ENCODE measurements around the gene LDB3.

LDB3 gene

DNA sequence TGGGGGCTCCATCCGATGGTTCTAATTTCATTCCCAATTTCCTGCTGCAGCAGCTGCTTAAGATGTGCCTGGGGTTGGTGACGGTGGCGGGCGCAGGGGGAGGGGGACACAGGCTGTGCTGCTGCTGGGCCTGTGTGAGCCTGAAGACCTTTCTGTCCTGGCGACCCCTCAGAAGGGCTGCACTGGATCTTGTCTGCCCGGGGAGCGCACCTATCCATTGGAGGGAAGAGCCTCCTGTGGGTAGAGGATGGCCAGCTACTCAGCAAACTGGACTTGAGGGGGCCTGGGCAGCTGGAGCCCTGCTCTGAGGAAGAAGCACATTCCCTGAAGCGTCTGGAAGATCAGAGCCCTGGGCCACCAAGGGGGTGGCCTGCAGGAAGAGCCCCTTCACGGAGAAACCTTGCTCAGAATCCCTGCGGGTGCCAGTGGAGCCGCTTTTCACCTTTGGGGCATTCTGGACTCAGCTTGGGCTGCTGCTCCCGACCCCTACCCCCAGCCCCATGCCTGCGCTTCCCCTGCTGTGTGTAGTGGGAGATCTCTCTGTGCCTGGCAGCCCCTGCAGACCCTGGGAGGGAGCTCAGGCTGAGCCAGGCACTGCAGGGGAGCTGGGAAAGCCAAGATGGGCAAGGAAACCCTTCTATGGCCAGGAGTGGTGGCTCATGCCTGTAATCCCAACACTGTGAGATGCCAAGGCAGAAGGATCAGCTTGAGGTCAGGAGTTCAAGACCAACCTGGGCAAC is 17.8 kb downstream of the LDB3 start:
- DNase-seq (ENCODE audit: low spot score): no peak

DNA sequence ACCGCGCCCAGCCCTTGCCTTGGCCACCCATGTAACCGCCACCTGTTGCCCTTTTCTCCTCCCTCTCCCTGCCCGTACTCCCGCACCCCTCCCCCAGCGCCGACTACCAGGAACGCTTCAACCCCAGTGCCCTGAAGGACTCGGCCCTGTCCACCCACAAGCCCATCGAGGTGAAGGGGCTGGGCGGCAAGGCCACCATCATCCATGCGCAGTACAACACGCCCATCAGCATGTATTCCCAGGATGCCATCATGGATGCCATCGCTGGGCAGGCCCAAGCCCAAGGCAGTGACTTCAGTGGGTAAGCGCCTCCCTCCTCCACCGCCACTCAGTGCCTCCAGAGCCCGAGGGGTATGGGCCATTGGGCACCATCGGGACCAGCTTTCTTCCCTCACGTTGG is 18.7 kb downstream of the LDB3 start:
- no peak for DNase-seq (ENCODE audit: low spot score)

DNA sequence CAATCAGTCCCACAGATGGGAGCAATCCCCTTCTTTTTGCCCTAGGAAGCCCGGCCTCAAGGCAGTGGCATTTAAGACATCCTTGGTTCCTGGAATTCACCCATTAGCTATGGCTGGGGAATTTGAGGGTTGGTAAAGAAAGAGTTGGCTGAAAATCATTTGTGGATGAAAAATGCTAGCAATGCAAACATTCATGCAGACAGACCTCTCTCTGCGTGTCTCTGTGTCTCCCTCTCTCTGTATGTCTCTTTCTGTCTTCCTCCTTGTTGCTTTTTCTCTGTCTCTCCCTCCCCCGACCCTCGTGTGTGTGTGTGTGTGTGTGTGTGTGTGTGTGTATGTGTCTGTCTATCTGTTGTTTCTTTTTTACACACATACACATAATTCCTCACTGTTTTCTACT is 19.4 kb downstream of the LDB3 start:
- DNase-seq (ENCODE audit: low spot score): no peak

DNA sequence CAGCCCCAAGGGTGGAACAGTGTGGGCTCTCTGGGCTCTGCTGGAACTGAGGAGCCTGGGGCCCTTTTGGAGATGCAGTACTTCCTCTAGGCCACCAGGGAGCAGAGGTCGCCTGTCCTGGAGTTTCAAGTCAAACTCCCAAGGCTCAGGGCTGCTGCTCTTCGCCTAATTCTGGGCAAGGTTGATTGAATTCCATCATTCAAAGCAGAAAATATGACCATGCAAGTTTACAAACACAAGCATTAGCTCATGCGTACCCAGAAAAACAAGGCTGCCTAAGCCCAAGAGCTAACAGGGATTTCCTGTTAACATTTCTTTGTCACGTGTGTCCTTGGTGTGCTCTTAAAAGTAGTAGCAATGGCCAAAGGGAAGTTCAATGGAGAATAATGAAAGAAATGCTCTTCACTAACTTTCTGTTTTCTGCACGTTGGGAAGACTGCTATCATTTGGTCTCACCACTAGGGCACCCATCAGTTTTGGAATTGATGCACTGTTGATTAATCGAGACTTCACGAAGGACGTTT is 20.1 kb downstream of the LDB3 start:
- peak; percentile 61 for DNase-seq (ENCODE audit: low spot score)

DNA sequence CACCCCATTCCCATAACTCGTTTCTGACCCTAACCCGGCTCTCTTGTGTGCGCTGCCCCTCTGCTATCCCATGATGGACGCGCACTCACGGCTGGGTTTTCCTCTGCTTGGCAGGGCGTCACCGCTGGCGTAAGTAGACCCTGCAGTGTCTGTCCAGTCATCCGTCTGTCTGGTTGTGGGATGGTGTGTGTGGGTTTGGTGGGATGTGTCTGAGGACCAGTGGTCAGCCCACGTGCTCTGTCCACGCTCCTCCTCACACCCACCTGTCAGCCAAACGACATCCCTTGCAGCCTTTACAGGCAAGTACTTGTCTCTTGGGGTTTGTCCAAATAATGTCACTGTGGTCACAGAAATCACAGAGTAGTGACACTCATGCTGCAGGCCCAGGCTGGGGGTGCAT is 20.8 kb downstream of the LDB3 start:
- no peak for DNase-seq (ENCODE audit: low spot score)

DNA sequence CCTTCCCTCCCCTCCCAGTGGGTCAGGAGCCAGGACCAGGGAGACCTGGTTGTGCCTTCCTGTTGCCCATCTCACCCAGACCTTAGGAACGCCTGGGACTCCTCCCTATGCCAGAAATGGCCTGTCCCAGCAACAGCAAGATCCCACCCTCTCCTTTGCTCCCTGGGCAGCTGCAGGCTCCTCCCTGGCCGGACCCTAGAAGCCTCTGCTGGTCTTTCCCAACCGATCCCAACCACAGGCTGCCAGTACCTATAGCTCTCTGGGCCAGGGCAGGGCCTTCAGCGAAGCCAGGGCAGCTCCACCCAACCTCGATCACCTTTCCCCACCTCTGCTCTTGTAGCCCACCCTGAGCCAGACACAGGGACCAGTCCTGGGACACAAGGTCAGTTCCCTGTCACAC is 21.9 kb downstream of the LDB3 start:
- DNase-seq (ENCODE audit: low spot score): no peak

DNA sequence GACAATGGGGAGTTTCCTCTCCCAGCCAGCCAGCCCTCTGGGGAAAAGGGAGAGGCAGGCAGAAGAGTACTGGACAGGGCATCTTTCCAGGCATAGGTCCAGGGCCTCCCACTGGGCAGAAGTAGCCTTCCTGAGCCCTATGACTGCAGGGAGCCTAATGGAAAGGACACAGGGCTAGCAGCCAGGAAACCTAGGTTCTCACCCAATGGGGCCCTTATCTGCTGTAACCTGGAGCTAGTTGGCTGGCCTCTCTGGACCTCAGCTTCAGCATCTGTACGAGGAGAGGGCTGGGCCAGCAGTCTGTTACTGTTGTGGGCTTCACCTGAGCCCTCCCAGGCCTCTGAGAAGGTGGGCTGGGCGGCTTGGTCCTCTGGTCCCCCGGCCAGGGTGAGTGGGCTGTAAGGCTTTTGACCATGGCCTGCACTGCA is 22.4 kb downstream of the LDB3 start:
- no peak for DNase-seq (ENCODE audit: low spot score)

DNA sequence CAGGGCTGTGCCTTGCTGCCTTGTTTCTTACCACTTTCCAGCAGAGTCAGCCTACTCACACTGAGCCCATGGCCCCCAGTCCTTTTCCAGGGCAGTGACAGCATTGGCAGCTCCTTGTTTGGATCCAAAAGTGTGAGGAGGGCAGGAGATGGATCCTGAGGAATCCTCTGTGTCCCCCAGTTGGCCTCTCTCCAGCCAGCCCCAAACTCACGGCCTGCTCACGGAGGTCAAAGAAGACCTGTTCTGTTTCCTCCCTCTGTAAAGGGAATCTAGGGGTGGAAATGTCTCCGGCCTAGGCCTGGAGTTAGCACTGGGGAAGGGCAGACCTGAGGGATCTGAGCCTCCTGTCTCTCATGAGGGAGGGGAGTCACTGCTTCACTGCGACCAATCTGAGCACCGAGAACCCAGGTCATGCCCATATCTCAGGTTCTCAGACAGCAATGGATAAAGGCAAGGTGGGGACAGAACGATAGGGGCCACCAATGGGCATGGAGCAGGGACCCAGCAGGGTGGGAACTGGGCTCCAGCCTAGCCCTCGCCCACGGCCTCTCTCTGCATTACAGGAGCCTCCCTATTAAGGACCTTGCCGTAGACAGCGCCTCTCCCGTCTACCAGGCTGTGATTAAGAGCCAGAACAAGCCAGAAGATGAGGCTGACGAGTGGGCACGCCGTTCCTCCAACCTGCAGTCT is 23.2 kb downstream of the LDB3 start:
- no peak for DNase-seq (ENCODE audit: low spot score)

DNA sequence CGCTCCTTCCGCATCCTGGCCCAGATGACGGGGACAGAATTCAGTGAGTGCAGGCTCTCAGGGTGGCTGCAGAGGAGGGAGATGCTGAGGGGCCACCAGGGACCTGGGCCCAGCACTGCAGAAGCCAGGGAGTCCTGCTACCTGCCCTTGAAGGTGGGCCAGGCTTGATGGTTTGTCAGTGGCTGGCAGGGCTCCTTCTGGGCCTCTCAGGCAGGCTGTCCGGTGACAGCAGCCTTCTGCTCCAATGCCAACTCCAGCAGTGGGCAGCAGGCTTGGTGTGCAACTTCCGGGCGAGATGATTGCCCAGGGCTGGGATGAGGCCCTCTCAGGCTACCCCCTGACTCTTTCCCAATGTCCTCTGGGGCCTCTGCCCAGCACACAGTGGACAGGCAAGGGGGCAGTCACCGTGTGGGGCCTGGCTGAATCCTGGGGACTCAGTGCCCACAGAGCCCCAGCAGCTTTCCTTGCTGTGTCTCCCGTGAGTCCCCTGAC is 23.8 kb downstream of the LDB3 start:
- DNase-seq (ENCODE audit: low spot score): no peak

DNA sequence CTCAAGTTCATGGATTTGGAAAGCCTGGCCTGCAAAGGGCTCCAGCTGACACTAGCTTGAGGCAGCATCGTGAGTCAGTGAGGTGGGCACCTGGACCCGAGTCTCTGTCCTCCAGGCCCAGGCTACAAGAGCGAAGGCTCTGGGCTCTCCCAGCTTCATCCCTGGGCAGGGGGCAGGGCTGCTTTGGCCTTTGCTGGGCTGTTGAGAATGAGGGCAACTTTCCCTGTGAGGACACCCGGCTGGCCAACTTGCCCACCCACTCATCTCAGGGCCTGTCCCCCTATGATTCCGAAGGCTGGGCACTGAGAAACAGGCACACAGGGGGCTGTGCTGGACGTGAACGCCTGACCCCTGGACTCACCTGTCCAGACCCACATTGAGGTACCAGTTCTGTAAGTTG is 24.4 kb downstream of the LDB3 start:
- DNase-seq (ENCODE audit: low spot score): no peak

DNA sequence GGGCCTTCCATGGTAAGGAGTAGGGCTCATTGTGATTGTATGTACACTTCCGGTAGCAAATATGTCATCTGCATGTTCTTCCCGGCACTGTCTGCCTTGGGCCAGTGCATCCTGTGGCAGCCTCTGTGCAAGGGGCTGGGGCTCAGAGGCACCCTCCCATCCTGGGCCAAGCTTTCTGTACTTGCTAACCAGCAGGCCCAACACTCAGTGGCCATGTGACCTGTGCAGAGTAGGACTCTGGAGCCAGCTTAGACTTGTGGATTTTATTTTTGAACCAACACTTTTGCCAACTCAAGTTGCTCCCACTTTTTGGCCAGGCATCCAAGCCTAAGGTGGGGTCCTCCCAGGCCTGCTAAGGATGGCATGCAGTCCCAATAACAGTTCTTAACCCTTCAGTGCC is 25.0 kb downstream of the LDB3 start:
- DNase-seq (ENCODE audit: low spot score): no peak

DNA sequence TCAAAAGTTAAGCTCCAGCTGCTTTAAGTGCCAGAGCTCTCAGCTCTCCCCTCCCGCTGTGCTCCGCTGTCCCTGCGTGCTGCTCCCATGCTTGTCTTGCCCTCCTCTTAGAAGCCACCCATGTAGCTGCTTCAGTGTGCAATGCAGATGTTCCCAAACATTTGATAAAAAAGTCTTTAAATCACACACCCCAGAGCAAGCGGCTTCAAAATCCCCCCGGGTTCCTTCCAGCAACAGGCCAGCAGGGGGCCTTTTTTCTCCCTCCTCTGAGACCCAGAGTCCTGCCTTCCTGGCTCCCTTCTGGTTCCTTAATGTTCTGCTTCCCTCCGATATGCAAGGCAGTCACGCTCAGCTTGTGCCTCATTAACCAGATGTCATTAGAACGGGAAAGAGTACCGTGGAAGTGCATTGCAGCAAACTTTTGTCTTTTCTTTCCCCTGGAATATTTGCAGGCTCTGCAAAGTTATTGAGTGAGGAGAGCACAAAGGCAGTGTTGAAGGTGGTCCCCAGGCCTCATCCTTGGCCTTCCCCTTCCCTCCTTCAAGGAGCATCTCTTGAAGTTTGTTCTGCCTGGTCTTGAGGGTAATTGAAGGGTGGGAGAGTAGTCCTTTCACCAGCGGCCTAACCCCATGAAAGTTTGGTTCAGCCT is 25.5 kb downstream of the LDB3 start:
- peak; percentile 17 for DNase-seq (ENCODE audit: low spot score)

DNA sequence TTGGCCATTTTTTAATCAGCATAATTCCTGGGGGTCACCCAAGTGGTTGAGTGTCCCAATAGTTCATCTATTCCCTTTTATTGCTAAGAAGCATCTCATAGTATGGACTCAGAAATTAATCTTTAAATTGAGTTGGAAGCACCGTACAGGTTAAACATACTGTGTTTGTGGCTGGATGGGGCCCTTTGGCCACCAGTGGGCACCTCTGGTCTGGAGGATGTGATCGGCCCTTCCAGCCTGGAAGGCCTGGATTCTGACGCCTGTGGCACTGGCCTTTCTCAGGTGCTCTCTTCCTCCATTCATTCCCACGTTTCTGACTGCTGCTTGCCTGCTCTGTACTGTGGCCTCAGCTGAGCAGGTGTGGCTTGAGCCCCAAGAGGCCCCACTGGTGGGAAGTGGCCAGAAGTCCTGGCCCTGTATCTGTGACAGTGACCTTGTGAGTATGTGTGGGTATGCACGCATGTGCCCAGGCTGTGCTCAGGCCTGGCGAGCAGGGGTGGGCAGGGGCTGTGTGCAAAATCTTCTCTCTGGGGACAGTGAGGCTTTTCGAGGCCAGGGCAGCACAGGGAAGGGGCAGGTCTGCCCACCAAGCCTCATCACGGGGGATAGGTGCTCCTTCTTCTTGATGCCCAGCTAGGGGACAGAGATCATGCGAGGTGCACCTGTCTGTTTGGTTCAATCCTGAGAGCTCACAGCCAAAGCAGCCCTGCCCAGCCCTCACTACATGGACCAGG is 30.1 kb downstream of the LDB3 start:
- DNase-seq (ENCODE audit: low spot score): no peak

DNA sequence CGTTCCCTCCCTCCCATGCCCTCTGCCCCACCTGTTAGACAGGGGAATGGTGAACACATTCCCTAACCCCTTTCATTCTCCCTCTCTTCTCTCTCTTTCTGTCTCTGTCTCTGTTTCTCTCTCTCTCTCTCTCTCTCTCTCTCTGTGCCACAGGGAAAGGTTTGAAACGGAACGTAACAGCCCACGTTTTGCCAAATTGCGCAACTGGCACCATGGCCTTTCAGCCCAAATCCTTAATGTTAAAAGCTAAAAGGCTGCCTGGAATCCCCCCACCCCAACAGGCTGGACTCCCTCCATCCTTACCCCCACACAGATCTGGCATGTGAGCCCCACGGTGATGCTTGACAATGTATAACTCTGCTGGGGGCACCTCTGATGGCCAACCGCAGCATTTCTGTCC is 30.8 kb downstream of the LDB3 start:
- no peak for DNase-seq (ENCODE audit: low spot score)

DNA sequence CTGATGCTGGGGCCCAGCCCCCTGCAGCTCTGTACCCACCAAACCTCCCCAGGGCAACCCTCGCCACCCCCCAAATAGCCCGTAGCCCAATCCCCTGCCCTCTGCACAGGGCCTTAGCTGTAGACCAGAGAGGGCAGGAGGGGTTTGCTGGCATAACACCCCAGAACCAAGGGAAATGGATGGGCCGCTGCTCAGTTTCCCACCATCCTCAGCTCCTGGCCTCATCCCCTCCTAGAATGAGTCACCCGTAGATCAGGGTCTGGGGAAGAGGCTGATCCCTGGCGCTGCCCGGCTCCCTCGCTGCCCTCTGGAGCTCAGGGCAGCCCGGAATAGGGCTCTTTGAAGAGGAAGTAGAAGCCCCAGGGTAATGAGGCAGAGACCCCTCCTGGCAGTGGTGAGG is 31.2 kb downstream of the LDB3 start:
- DNase-seq (ENCODE audit: low spot score): no peak

DNA sequence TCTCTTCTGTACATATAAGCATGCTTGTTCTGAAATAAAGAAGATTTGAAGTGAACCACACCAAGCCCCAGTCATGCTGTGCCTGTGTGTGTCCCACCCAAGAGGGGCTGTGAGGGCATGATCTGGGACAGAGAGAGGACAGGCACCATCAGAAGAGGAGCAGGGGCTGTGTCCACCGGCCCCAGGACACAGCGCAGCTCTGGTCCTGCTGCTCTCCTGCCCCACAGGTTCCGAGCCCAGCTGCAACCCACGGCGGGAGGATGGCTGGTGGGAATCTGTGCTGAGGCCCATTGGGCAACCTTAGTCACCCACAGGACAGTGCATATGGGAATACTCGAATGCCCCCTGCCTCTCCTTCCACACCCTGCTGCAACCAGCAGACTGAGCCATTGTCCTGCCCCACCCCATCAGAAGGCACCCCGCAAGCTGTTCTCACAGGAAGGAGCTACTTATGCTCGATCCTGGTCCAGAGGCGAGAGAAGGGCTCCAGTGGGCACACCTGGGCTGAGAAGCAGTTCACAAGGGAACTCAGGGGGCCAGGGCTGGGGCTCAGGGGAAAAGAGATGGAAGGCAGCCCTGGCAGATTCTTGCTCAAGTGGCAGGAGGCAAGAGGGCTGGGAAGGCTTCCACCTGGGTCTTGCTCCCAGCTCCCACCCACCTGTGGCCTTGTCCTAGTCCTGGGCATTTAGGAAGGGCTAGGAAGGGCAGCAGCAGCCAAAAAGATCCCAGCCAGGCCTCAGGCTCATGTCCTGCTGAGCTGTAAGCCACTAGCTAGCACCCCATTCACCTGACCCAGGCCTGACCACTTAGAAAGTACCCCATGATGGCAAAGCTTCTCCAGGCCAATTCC is 31.9 kb downstream of the LDB3 start:
- no peak for DNase-seq (ENCODE audit: low spot score)

DNA sequence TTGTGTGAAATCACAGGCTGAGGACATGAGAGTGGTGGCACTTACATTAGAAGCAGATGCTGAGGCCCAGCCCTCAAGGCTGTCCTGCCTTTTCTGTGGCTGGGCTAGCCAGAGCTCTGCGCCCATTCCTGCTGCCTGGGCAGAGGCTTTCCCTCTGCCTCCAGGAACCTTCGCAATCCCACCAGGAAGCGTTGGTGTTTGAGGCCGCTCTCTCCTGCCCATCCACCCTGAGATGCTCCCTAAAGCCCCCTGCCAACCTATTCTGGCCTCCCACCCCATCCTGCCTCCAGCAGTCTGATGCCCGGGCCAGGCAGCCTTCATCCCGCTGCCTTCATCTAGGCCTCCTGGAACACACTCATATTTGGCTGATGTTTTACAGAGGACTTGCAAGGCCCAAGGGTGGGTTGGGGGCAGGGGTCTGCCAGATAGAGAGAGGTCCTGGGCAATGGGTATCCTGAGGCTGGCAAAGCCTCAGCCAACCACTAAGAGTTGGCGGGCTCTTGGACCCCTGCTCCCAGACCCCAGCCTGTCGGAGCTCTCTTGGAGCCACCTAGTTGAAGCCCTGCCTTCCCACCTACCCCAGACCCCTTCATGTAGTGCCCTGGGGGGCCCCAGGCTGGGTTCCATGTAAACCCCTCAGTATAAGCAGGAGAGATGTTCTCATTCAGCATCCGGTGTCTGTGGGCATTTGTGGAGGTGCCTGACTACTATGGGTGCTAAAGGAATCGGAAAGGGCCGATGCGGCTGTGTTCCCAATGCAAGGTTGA is 32.7 kb downstream of the LDB3 start:
- DNase-seq (ENCODE audit: low spot score): no peak

DNA sequence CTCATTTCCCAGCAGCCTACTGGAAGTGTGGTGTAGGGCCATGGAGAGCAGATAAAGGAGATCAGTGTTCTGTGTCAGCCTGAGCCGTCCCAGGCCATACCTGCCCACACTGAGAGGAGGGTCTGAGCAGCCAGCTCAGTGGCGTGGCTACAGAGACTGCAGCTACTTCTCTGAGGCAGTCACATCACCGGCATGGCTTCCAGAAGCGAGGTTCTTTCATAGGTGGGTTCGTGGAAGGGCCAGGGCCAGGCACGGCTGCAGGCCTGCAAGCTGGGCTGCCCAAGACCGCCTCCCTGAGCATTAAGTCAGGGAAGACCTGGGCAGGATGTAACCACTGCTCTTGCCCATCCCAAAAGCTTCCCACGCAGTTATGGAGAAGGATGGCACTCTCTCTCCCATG is 34.9 kb downstream of the LDB3 start:
- no peak for DNase-seq (ENCODE audit: low spot score)

DNA sequence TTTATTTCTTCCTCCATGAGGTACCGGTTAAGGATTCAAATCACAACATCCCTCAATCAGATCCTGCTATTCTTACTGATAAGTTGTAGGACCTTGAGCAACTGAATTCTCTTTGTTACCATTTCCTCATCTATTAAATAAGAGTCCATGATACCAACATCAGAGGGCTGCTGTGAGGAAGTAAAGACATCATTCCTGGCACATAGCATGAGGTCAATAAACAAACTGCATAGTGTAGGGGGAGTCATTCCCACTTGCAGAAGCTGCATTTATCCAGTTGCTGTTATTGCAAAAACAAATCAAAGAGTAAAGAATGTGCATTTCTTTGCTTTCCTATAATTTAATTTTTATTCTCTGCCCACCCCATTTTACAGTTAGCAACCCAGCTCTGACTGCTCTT is 36.8 kb downstream of the LDB3 start:
- DNase-seq (ENCODE audit: low spot score): no peak

DNA sequence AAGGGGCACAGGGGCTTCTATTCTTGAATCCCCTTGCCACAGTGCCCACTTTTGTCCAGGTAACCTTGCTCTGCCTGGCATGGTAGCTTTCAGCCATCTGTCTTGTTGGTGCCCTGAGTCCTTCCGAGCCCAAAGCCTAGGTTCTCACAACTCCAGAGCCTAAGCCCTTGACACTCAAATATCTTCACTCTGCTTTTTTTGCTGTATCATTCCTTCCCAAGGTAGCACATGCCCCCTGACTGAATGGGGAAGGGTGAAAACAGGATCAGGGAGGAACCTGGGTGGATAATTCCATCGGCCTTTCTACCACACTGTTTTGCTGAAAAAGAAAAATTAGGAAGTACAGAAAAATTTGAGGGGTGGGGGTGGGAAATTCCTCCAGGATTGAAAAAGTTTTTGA is 37.6 kb downstream of the LDB3 start:
- no peak for DNase-seq (ENCODE audit: low spot score)

DNA sequence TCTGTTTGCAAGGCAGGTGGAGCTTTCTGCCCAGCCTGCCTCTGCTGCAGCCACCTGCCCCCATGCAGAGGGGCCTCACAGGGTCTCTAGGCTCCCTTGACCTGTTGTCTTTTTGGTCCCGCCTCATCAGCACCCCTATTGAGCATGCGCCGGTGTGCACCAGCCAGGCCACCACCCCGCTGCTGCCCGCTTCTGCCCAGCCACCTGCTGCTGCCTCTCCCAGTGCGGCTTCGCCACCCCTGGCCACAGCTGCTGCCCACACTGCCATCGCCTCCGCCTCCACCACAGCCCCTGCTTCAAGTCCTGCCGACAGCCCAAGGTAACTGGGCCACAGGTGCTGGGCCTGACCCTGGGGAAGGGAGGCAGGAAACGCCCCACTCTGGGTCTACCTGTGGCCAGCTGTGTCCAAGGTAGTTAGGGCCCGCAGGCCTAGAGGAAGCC is 38.1 kb downstream of the LDB3 start:
- DNase-seq (ENCODE audit: low spot score): no peak
